SH-SY5Y (cell line): Measurements from ENCODE around the gene TMUB2.

Experiments
- GATA2 ChIP-seq: IDR thresholded peaks from 2 replicates; pipeline ENCODE4 v1.6.1; 2011; ENCODE audit warnings: mild to moderate bottlenecking, low read depth, low read length
- GATA3 ChIP-seq: IDR thresholded peaks from 2 replicates; pipeline ENCODE4 v1.6.1; 2011; ENCODE audit warnings: low read depth, mild to moderate bottlenecking, low read length, moderate library complexity

GRCh38 chr17:44220213-44221083 lies 33.7 kb downstream of the TMUB2 start:
- TF ChIP-seq GATA2 (no peak), GATA3 (no peak)
